ENCODE measurements around the gene SLC39A9.

- TF ChIP-seq SUZ12 (IDR thresholded peaks at IDR 0.05; ENCODE audit: extremely low read depth, insufficient read depth, insufficient read length) (no peak), ZNF274 (IDR thresholded peaks at IDR 0.05; ENCODE audit: low read depth, low read length) (no peak)
Measured at GRCh38 chr14:69459122-69459521, 60.6 kb downstream of the SLC39A9 start.
